ENCODE measurements around the gene FKBP4. TPM values are rescaled to one million over a fixed set of nuclear protein-coding genes. Genes with fewer than 3 reads are reported as not detected.

Gene FKBP4
- total RNA-seq, 2 experiments from 2014 or later: 196 to 198 TPM

- ChIA-PET POLR2A (interaction anchor here (1.7 kb wide), 1 partner anchor 8 kb away, joined by 3 read pairs; no protein-coding TSS in a partner anchor), CTCF (interaction anchor here (0.5 kb wide), 1 partner anchor 43 kb away, joined by 3 read pairs; no protein-coding TSS in a partner anchor)
Measured at GRCh38 chr12:2804393-2805142, 9.8 kb downstream of the FKBP4 start.

- CTCF ChIA-PET: no interaction called here
- POLR2A ChIA-PET: interaction anchor here (1.1 to 1.7 kb wide), 2 partner anchors 9 to 10 kb away, joined by 3 to 4 read pairs; partner anchors contain the start of gene FKBP4
Measured at GRCh38 chr12:2805143-2805520, 10.4 kb downstream of the FKBP4 start.

- CTCF ChIA-PET: no interaction called here
- POLR2A ChIA-PET: no interaction called here
Measured at GRCh38 chr12:2806700-2807099, 11.9 kb downstream of the FKBP4 start.

GRCh38 chr12:2811801-2812200 lies 17.0 kb downstream of the FKBP4 start:
- ChIA-PET POLR2A (interaction anchor here (1.4 kb wide), 1 partner anchor 16 kb away, joined by 4 read pairs; no protein-coding TSS in a partner anchor), CTCF (interaction anchor here (1.2 kb wide), 1 partner anchor 16 kb away, joined by 4 read pairs; no protein-coding TSS in a partner anchor)

- POLR2A ChIA-PET: interaction anchor here (0.7 to 0.9 kb wide), 2 partner anchors 18 to 64 kb away, joined by 3 to 5 read pairs; partner anchors contain the start of genes FKBP4, FOXM1 and RHNO1
- CTCF ChIA-PET: interaction anchor here (0.9 to 2.0 kb wide), 5 partner anchors 15 to 66 kb away, joined by 3 to 6 read pairs (median 3); no protein-coding TSS in a partner anchor
Measured at GRCh38 chr12:2812290-2813213, 17.8 kb downstream of the FKBP4 start, which contains the start of gene ITFG2. Gene ITFG2, plus strand, starts transcription at chr12:2812668. Its CDS starts 93 bp downstream, at chr12:2812761.

GRCh38 chr12:2813214-2814185 lies 18.7 kb downstream of the FKBP4 start:
- ChIA-PET POLR2A (interaction anchor here (0.7 kb wide), 1 partner anchor 63 kb away, joined by 3 read pairs; the partner anchor contains the start of genes FOXM1 and RHNO1), CTCF (interaction anchor here (0.8 to 2.0 kb wide), 6 partner anchors 16 to 130 kb away, joined by 3 to 6 read pairs (median 3); no protein-coding TSS in a partner anchor)

GRCh38 chr12:2819810-2820209 lies 25.0 kb downstream of the FKBP4 start:
- ChIA-PET CTCF (interaction anchor here (1.2 kb wide), 1 partner anchor 254 kb away, joined by 4 read pairs; no protein-coding TSS in a partner anchor), POLR2A (no interaction called here)

GRCh38 chr12:2820432-2820831 lies 25.7 kb downstream of the FKBP4 start:
- CTCF ChIA-PET: interaction anchor here (1.2 kb wide), 1 partner anchor 253 kb away, joined by 4 read pairs; no protein-coding TSS in a partner anchor
- POLR2A ChIA-PET: no interaction called here

GRCh38 chr12:2823483-2823882 lies 28.7 kb downstream of the FKBP4 start:
- ChIA-PET POLR2A (no interaction called here), CTCF (no interaction called here)

- ChIA-PET POLR2A (no interaction called here), CTCF (no interaction called here)
Measured at GRCh38 chr12:2824541-2824940, 29.8 kb downstream of the FKBP4 start.

GRCh38 chr12:2825132-2825531 lies 30.4 kb downstream of the FKBP4 start:
- POLR2A ChIA-PET: no interaction called here
- CTCF ChIA-PET: no interaction called here

GRCh38 chr12:2826036-2826435 lies 31.3 kb downstream of the FKBP4 start:
- POLR2A ChIA-PET: interaction anchor here (0.6 kb wide), 1 partner anchor 364 kb away, joined by 3 read pairs; no protein-coding TSS in a partner anchor
- CTCF ChIA-PET: no interaction called here

- POLR2A ChIA-PET: no interaction called here
Measured at GRCh38 chr12:2826721-2827515, 32.1 kb downstream of the FKBP4 start.

GRCh38 chr12:2829275-2829674 lies 34.5 kb downstream of the FKBP4 start:
- POLR2A ChIA-PET: no interaction called here
- CTCF ChIA-PET: no interaction called here

More at GRCh38 chr12:2826721-2827515, 32.1 kb downstream of the FKBP4 start:
- CTCF ChIA-PET: no interaction called here

- ChIA-PET CTCF (no interaction called here), POLR2A (no interaction called here)
Measured at GRCh38 chr12:2832550-2833127, 37.9 kb downstream of the FKBP4 start.

GRCh38 chr12:2833327-2833726 lies 38.6 kb downstream of the FKBP4 start:
- ChIA-PET POLR2A (no interaction called here), CTCF (interaction anchor here (0.5 to 0.6 kb wide), 2 partner anchors 201 to 239 kb away, joined by 3 to 6 read pairs; no protein-coding TSS in a partner anchor)

GRCh38 chr12:2833810-2834209 lies 39.0 kb downstream of the FKBP4 start:
- POLR2A ChIA-PET: no interaction called here

More at GRCh38 chr12:2833810-2834209, 39.0 kb downstream of the FKBP4 start:
- CTCF ChIA-PET: interaction anchor here (0.5 to 0.6 kb wide), 2 partner anchors 201 to 238 kb away, joined by 3 to 6 read pairs; no protein-coding TSS in a partner anchor
